Vagina (tissue), 2 donors: ENCODE data around the gene SWI5. TPM values are rescaled to one million over a fixed set of nuclear protein-coding genes. Genes with fewer than 3 reads are reported as not detected.

Experiments
- DNase-seq, 2 donors: peaks; one replicate each; pipeline ENCODE4 v3.0.0-alpha.2; 2017; ENCODE audit errors: extremely low spot score in 2 of 2
- H3K27ac ChIP-seq: fragments of 200-600 bp; sonication (generic); one replicate; pipeline ENCODE4 v1.5.1; 2019
- H3K27me3 ChIP-seq: fragments of 200-600 bp; sonication (generic); one replicate; pipeline ENCODE4 v1.5.1; 2019
- H3K36me3 ChIP-seq, 2 donors: fragments of 200-600 bp; sonication (generic); one replicate each; pipeline ENCODE4 v1.5.1; 2017 to 2019
- H3K4me1 ChIP-seq: fragments of 200-600 bp; sonication (generic); one replicate; pipeline ENCODE4 v1.5.1; 2019
- H3K4me3 ChIP-seq, 2 donors: fragments of 200-600 bp; sonication (generic); 1 replicate in 1 of 2; 2 replicates in 1 of 2; pipeline ENCODE4 v1.5.1; 2016 to 2019
- H3K9me3 ChIP-seq: fragments of 200-600 bp; sonication (generic); one replicate; pipeline ENCODE4 v1.5.1; 2019
- CTCF ChIP-seq, 3 experiments: fragments of 450-650 bp in 2 of 3; fragments of 200-600 bp in 1 of 3; sonication (generic) in 1 of 3; IDR thresholded peaks; one replicate each; pipeline ENCODE4 v1.5.1; 2017 to 2019; ENCODE audit warnings: antibody characterized with exemption in 3 of 3, mild to moderate bottlenecking in 2 of 3, moderate library complexity in 2 of 3
- POLR2A ChIP-seq, 2 donors: fragments of 450-650 bp; IDR thresholded peaks; one replicate each; pipeline ENCODE4 v1.6.1; 2017; ENCODE audit warnings: antibody characterized with exemption in 2 of 2, mild to moderate bottlenecking in 2 of 2, moderate library complexity in 2 of 2
- POLR2AphosphoS5 ChIP-seq, 2 donors: sonication (generic); formaldehyde crosslinking; IDR thresholded peaks; one replicate each; pipeline ENCODE4 v1.9.0; 2017; ENCODE audit warnings: antibody characterized with exemption in 2 of 2, mild to moderate bottlenecking in 2 of 2, low read depth in 1 of 2; ENCODE audit not compliant: insufficient read depth in 1 of 2
- intact Hi-C: fragments of 100-400 bp; cut with DNase I; formaldehyde crosslinking; loops from one replicate; pipeline ENCODE4 v1.15.1; 2023
- total RNA-seq: library from RNA; depleted of rRNA; stranded (reverse); fragments of >200 nt; gene quantifications from one replicate; pipeline ENCODE4 v1.2.3, GENCODE V29; 2016

SWI5 gene
- total RNA-seq, 1 donor from 2014 or later, result 42.7 TPM

GRCh38 chr9:128323212-128323730 is 47.2 kb downstream of the SWI5 start:
- H3K4me1 ChIP-seq, result peaks cover 40% of the 10 kb centered on the region
- no peaks in the 10 kb centered on the region for H3K9me3 ChIP-seq
- TF ChIP-seq POLR2A (IDR thresholded peaks at IDR 0.05) (no peak), POLR2AphosphoS5 (IDR thresholded peaks at IDR 0.05; ENCODE audit: insufficient read depth in 1 of 2, low read depth in 1 of 2) (no peak), CTCF (IDR thresholded peaks at IDR 0.05) (no peak)
- no peak for DNase-seq
- peak overlapping the region; percentile 90 for H3K27ac ChIP-seq
- no peaks in the 10 kb centered on the region for H3K27me3 ChIP-seq
- peak overlapping the region; percentile 78 to 80 for H3K4me3 ChIP-seq
- peaks cover 0 to 21% of the 10 kb centered on the region in 2 donors for H3K36me3 ChIP-seq
- intact Hi-C loops, result no loop called here

GRCh38 chr9:128323791-128324190 is 47.7 kb downstream of the SWI5 start:
- no peak for DNase-seq
- intact Hi-C loops, result no loop called here
- H3K4me3 ChIP-seq, result peak overlapping the region; percentile 78 to 80
- H3K9me3 ChIP-seq, result no peaks in the 10 kb centered on the region
- peaks cover 40% of the 10 kb centered on the region for H3K4me1 ChIP-seq
- no peaks in the 10 kb centered on the region for H3K27me3 ChIP-seq
- no peak overlapping the region for H3K27ac ChIP-seq
- TF ChIP-seq CTCF (IDR thresholded peaks at IDR 0.05) (no peak), POLR2A (IDR thresholded peaks at IDR 0.05) (no peak), POLR2AphosphoS5 (IDR thresholded peaks at IDR 0.05; ENCODE audit: insufficient read depth in 1 of 2, low read depth in 1 of 2) (no peak)
- H3K36me3 ChIP-seq, result peaks cover 0 to 21% of the 10 kb centered on the region in 2 donors

GRCh38 chr9:128324401-128324800 is 48.3 kb downstream of the SWI5 start:
- intact Hi-C loops, result no loop called here
- Histone ChIP-seq H3K36me3 (peaks cover 0 to 21% of the 10 kb centered on the region in 2 donors), H3K4me1 (peaks cover 40% of the 10 kb centered on the region), H3K27ac (no peak overlapping the region), H3K4me3 (no peak overlapping the region), H3K9me3 (no peaks in the 10 kb centered on the region), H3K27me3 (no peaks in the 10 kb centered on the region)
- DNase-seq, result no peak
- TF ChIP-seq POLR2AphosphoS5 (IDR thresholded peaks at IDR 0.05; ENCODE audit: insufficient read depth in 1 of 2, low read depth in 1 of 2) (no peak), CTCF (IDR thresholded peaks at IDR 0.05) (no peak), POLR2A (IDR thresholded peaks at IDR 0.05) (no peak)

GRCh38 chr9:128325629-128326028 is 49.6 kb downstream of the SWI5 start:
- Histone ChIP-seq H3K9me3 (no peaks in the 10 kb centered on the region), H3K27me3 (no peaks in the 10 kb centered on the region), H3K4me3 (no peak overlapping the region), H3K36me3 (peaks cover 0 to 21% of the 10 kb centered on the region in 2 donors), H3K27ac (no peak overlapping the region), H3K4me1 (peaks cover 39% of the 10 kb centered on the region)
- intact Hi-C loops, result no loop called here
- no peak for DNase-seq
- TF ChIP-seq POLR2AphosphoS5 (IDR thresholded peaks at IDR 0.05; ENCODE audit: insufficient read depth in 1 of 2, low read depth in 1 of 2) (no peak), CTCF (IDR thresholded peaks at IDR 0.05) (no peak), POLR2A (IDR thresholded peaks at IDR 0.05) (no peak)

GRCh38 chr9:128333451-128333869 is 57.4 kb downstream of the SWI5 start:
- DNase-seq, result no peak
- intact Hi-C loops, result no loop called here
- Histone ChIP-seq H3K9me3 (no peaks in the 10 kb centered on the region), H3K27me3 (no peaks in the 10 kb centered on the region), H3K36me3 (peaks cover 0 to 6% of the 10 kb centered on the region in 2 donors), H3K27ac (no peak overlapping the region), H3K4me1 (no peaks in the 10 kb centered on the region), H3K4me3 (no peak overlapping the region)
- TF ChIP-seq POLR2AphosphoS5 (IDR thresholded peaks at IDR 0.05; ENCODE audit: insufficient read depth in 1 of 2, low read depth in 1 of 2), result no peak
- no peak for TF ChIP-seq CTCF (IDR thresholded peaks at IDR 0.05)
- no peak for TF ChIP-seq POLR2A (IDR thresholded peaks at IDR 0.05)
